Osteoblast (primary cell): ENCODE results near the gene SERINC1. TPM values are rescaled to one million over a fixed set of nuclear protein-coding genes. Genes with fewer than 3 reads are reported as not detected.

ENCODE experiments used
- DNase-seq: peaks from one replicate; pipeline ENCODE4 v3.0.0; 2011; ENCODE audit warnings: low spot score, mixed read lengths; ENCODE audit not compliant: insufficient read length; ENCODE audit errors: missing footprints
- H2AFZ ChIP-seq: 2 replicates; pipeline ENCODE4 v1.6.0; 2011; ENCODE audit warnings: mild to moderate bottlenecking, low read length
- H3K27ac ChIP-seq: 2 replicates; pipeline ENCODE4 v1.5.1; 2011; ENCODE audit warnings: mild to moderate bottlenecking, low read depth, low read length, moderate library complexity
- H3K27me3 ChIP-seq: 2 replicates; pipeline ENCODE4 v1.6.0; 2012; ENCODE audit warnings: mild to moderate bottlenecking, control low read depth, inconsistent platforms, low read length, moderate library complexity; ENCODE audit not compliant: insufficient read depth
- H3K36me3 ChIP-seq: 2 replicates; pipeline ENCODE4 v1.5.1; 2011; ENCODE audit warnings: mild to moderate bottlenecking, low read length, control low read depth, moderate library complexity; ENCODE audit not compliant: insufficient read depth
- H3K4me1 ChIP-seq: 2 replicates; pipeline ENCODE4 v1.5.1; 2011; ENCODE audit warnings: mild to moderate bottlenecking, low read length, control low read depth, moderate library complexity; ENCODE audit not compliant: insufficient read depth
- H3K4me2 ChIP-seq: 2 replicates; pipeline ENCODE4 v1.6.0; 2011; ENCODE audit warnings: mild to moderate bottlenecking, low read length; ENCODE audit not compliant: insufficient read depth
- H3K4me3 ChIP-seq: fragments of 200-600 bp; sonication (generic); 3 replicates; pipeline ENCODE4 v1.5.1; 2012; ENCODE audit warnings: mild to moderate bottlenecking, low read length, inconsistent platforms; ENCODE audit not compliant: insufficient read depth
- H3K79me2 ChIP-seq: 2 replicates; pipeline ENCODE4 v1.6.0; 2012; ENCODE audit warnings: mild to moderate bottlenecking, low read length, control low read depth, inconsistent platforms; ENCODE audit not compliant: insufficient read depth
- H3K9me3 ChIP-seq: 2 replicates; pipeline ENCODE4 v1.5.1; 2011; ENCODE audit warnings: low read depth, low read length, control low read depth
- H4K20me1 ChIP-seq: 2 replicates; pipeline ENCODE4 v1.6.0; 2012; ENCODE audit warnings: mild to moderate bottlenecking, low read length, control low read depth; ENCODE audit not compliant: insufficient read depth
- CTCF ChIP-seq: IDR thresholded peaks from 2 replicates; pipeline ENCODE4 v1.5.1; 2011; ENCODE audit warnings: mild to moderate bottlenecking, low read depth, low read length, moderate library complexity; ENCODE audit errors: extremely low read depth
- total RNA-seq: library from RNA; depleted of rRNA; stranded (reverse); fragments of >200 nt; gene quantifications from 2 replicates; pipeline ENCODE4 v1.2.3, GENCODE V29; 2012

The SERINC1 gene
- total RNA-seq, 1 donor: 247 TPM

- no peak overlapping the region for H3K4me2 ChIP-seq
- no peak for DNase-seq
- no peaks in the 10 kb centered on the region for H3K27me3 ChIP-seq
- H3K36me3 ChIP-seq: no peaks in the 10 kb centered on the region
- TF ChIP-seq CTCF: no peak
- no peaks in the 10 kb centered on the region for H3K9me3 ChIP-seq
- no peaks in the 10 kb centered on the region for H4K20me1 ChIP-seq
- no peak overlapping the region for H2AFZ ChIP-seq
- H3K4me3 ChIP-seq: no peak overlapping the region
- H3K27ac ChIP-seq: no peak overlapping the region
- no peaks in the 10 kb centered on the region for H3K4me1 ChIP-seq
- no peaks in the 10 kb centered on the region for H3K79me2 ChIP-seq
Observed at GRCh38 chr6:122484760-122485159, 13.2 kb upstream of the SERINC1 start.

GRCh38 chr6:122482750-122483080 is 11.1 kb upstream of the SERINC1 start:
- no peaks in the 10 kb centered on the region for H3K27me3 ChIP-seq
- H2AFZ ChIP-seq: no peak overlapping the region
- no peak overlapping the region for H3K4me2 ChIP-seq
- no peaks in the 10 kb centered on the region for H3K36me3 ChIP-seq
- H3K4me1 ChIP-seq: no peaks in the 10 kb centered on the region
- no peak overlapping the region for H3K27ac ChIP-seq
- H3K79me2 ChIP-seq: no peaks in the 10 kb centered on the region
- TF ChIP-seq CTCF: no peak
- no peak overlapping the region for H3K4me3 ChIP-seq
- H4K20me1 ChIP-seq: no peaks in the 10 kb centered on the region
- DNase-seq: peak; percentile 4
- H3K9me3 ChIP-seq: no peaks in the 10 kb centered on the region

- H3K4me3 ChIP-seq: no peak overlapping the region
- peaks cover under 1% of the 10 kb centered on the region for H4K20me1 ChIP-seq
- peak; percentile 55 for TF ChIP-seq CTCF
- H3K27me3 ChIP-seq: no peaks in the 10 kb centered on the region
- H3K36me3 ChIP-seq: no peaks in the 10 kb centered on the region
- H2AFZ ChIP-seq: no peak overlapping the region
- peaks cover 6% of the 10 kb centered on the region for H3K79me2 ChIP-seq
- H3K27ac ChIP-seq: no peak overlapping the region
- no peak overlapping the region for H3K4me2 ChIP-seq
- DNase-seq: peak; percentile 54
- H3K9me3 ChIP-seq: no peaks in the 10 kb centered on the region
- no peaks in the 10 kb centered on the region for H3K4me1 ChIP-seq
Observed at GRCh38 chr6:122476131-122476530, 4.5 kb upstream of the SERINC1 start.

GRCh38 chr6:122472022-122472340 is 374 bp upstream of the SERINC1 start:
- TF ChIP-seq CTCF: no peak

More at GRCh38 chr6:122472022-122472340, 374 bp upstream of the SERINC1 start:
- Histone ChIP-seq H3K27me3 (no peaks in the 10 kb centered on the region), H3K27ac (peak overlapping the region; percentile 97), H3K4me1 (peaks cover 9% of the 10 kb centered on the region), H3K4me3 (peak overlapping the region; percentile 98), H3K79me2 (peaks cover 47% of the 10 kb centered on the region), H3K36me3 (no peaks in the 10 kb centered on the region), H3K4me2 (peak overlapping the region; percentile 93), H4K20me1 (peaks cover 36% of the 10 kb centered on the region), H3K9me3 (no peaks in the 10 kb centered on the region), H2AFZ (peak overlapping the region; percentile 100)
- no peak for DNase-seq
